DOHH2 (cell line): Measurements from ENCODE around the gene SMC1B.
A peak's percentile ranks its signal among the peaks of the same experiment; 100 is the strongest.

Source experiments
- H3F3A ChIP-seq: fragments of 200-600 bp; sonication (generic), shearing (Covaris generic); 2 replicates; pipeline ENCODE4 v1.6.0; 2016; ENCODE audit warnings: antibody characterized with exemption, mild to moderate bottlenecking; ENCODE audit not compliant: control insufficient read depth, insufficient read depth
- H3K27ac ChIP-seq: fragments of 200-600 bp; sonication (generic); 2 replicates; pipeline ENCODE4 v1.5.1; 2014; ENCODE audit warnings: low read depth, mild to moderate bottlenecking, low read length, moderate library complexity
- H3K27me3 ChIP-seq: fragments of 200-600 bp; sonication (generic); 2 replicates; pipeline ENCODE4 v1.6.1; 2014; ENCODE audit warnings: mild to moderate bottlenecking, low read length, mixed read lengths; ENCODE audit not compliant: control insufficient read depth
- H3K36me3 ChIP-seq: fragments of 200-600 bp; sonication (generic); 2 replicates; pipeline ENCODE4 v1.6.1; 2014; ENCODE audit warnings: mild to moderate bottlenecking, low read length, moderate library complexity, mixed read lengths; ENCODE audit not compliant: control insufficient read depth
- H3K4me1 ChIP-seq: fragments of 200-600 bp; sonication (generic); 2 replicates; pipeline ENCODE4 v1.6.1; 2014; ENCODE audit warnings: mild to moderate bottlenecking, low read length, mixed read lengths; ENCODE audit not compliant: control insufficient read depth
- H3K4me2 ChIP-seq: fragments of 200-600 bp; sonication (generic); 2 replicates; pipeline ENCODE4 v1.6.0; 2014; ENCODE audit warnings: mild to moderate bottlenecking, low read length, moderate library complexity
- H3K4me3 ChIP-seq: fragments of 200-600 bp; sonication (generic); 2 replicates; pipeline ENCODE4 v1.5.1; 2014; ENCODE audit warnings: mild to moderate bottlenecking, low read length, mixed read lengths
- H3K79me2 ChIP-seq: fragments of 200-600 bp; sonication (generic); 2 replicates; pipeline ENCODE4 v1.6.1; 2014; ENCODE audit warnings: mild to moderate bottlenecking, low read length, mixed read lengths; ENCODE audit not compliant: control insufficient read depth
- H3K9me2 ChIP-seq: fragments of 200-600 bp; sonication (generic); replicated peaks from 2 replicates; pipeline ENCODE4 v1.6.1; 2014; ENCODE audit warnings: mild to moderate bottlenecking, low read length, mixed read lengths; ENCODE audit not compliant: control insufficient read depth
- H3K9me3 ChIP-seq: fragments of 200-600 bp; sonication (generic); 2 replicates; pipeline ENCODE4 v1.6.1; 2014; ENCODE audit warnings: antibody characterized with exemption, low read length, mixed read lengths; ENCODE audit not compliant: control insufficient read depth, insufficient read depth
- H4K20me1 ChIP-seq: fragments of 200-600 bp; sonication (generic); 2 replicates; pipeline ENCODE4 v1.6.0; 2014; ENCODE audit warnings: low read depth, mild to moderate bottlenecking, antibody characterized with exemption, low read length, moderate library complexity; ENCODE audit not compliant: control insufficient read depth, insufficient read depth
- EZH2phosphoT487 ChIP-seq: fragments of 200-600 bp; sonication (generic); IDR thresholded peaks from 2 replicates; pipeline ENCODE4 v1.6.1; 2017; ENCODE audit warnings: borderline replicate concordance, mild to moderate bottlenecking, antibody characterized with exemption, low read length, moderate library complexity, mixed read lengths
- TF ChIP-seq, protein P1 (sequence below): fragments of 200-600 bp; sonication (generic); IDR thresholded peaks from one replicate; pipeline ENCODE4 v1.5.1; 2014; ENCODE audit warnings: antibody characterized with exemption, mild to moderate bottlenecking, low read depth, low read length; ENCODE audit not compliant: poor library complexity, severe bottlenecking

SMC1B gene, protein sequence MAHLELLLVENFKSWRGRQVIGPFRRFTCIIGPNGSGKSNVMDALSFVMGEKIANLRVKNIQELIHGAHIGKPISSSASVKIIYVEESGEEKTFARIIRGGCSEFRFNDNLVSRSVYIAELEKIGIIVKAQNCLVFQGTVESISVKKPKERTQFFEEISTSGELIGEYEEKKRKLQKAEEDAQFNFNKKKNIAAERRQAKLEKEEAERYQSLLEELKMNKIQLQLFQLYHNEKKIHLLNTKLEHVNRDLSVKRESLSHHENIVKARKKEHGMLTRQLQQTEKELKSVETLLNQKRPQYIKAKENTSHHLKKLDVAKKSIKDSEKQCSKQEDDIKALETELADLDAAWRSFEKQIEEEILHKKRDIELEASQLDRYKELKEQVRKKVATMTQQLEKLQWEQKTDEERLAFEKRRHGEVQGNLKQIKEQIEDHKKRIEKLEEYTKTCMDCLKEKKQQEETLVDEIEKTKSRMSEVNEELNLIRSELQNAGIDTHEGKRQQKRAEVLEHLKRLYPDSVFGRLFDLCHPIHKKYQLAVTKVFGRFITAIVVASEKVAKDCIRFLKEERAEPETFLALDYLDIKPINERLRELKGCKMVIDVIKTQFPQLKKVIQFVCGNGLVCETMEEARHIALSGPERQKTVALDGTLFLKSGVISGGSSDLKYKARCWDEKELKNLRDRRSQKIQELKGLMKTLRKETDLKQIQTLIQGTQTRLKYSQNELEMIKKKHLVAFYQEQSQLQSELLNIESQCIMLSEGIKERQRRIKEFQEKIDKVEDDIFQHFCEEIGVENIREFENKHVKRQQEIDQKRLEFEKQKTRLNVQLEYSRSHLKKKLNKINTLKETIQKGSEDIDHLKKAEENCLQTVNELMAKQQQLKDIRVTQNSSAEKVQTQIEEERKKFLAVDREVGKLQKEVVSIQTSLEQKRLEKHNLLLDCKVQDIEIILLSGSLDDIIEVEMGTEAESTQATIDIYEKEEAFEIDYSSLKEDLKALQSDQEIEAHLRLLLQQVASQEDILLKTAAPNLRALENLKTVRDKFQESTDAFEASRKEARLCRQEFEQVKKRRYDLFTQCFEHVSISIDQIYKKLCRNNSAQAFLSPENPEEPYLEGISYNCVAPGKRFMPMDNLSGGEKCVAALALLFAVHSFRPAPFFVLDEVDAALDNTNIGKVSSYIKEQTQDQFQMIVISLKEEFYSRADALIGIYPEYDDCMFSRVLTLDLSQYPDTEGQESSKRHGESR

DNA sequence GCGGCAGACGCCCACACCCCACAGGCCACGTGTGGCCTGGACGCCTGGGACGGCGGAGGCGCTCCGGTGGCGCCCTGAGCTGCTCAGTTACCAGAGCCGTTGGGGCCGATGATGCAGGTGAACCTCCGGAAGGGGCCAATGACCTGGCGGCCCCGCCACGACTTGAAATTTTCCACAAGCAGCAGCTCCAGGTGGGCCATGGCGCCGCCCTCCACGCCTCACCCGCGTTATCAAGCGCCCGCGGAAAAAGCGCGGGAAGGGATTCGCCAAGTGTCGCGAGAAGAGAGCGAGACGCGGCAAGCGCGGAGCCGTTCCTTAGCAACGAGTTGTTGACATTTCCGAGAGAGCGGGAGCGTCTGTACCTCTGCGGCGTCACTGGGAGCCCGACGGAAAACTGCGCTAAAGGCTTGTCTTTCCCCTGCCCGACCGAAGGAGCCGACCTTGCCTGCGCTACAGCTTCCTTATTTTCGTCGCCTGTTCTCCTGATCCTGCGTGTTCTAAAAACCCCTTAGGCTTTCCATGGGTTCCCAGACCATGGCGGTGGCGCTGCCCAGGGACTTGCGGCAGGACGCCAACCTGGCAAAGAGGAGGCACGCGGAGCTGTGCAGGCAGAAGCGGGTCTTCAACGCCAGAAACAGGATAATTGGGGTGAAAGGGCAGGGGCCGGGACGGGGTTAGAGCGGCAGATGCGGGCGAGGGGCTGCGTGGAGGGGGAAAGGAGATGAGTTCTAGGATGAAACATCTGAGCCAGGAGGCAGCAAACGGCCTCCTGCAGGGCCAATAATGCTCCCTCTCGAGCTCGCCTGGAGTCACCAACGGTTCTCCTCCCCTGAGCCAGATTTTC is at the start of gene SMC1B, which contains the start of gene RIBC2:
SMC1B (minus strand) TSS at position 232 of the 844 bp plus-strand sequence; CDS start at position 200, 32 bp downstream.
RIBC2 (plus strand) TSS at position 326 of the 844 bp plus-strand sequence; CDS start at position 520, 194 bp downstream.
- no peaks in the 10 kb centered on the region for H3K79me2 ChIP-seq
- H3K4me1 ChIP-seq: no peaks in the 10 kb centered on the region
- H3K36me3 ChIP-seq: no peaks in the 10 kb centered on the region
- TF ChIP-seq EZH2phosphoT487: no peak
- TF ChIP-seq, protein P1, sequence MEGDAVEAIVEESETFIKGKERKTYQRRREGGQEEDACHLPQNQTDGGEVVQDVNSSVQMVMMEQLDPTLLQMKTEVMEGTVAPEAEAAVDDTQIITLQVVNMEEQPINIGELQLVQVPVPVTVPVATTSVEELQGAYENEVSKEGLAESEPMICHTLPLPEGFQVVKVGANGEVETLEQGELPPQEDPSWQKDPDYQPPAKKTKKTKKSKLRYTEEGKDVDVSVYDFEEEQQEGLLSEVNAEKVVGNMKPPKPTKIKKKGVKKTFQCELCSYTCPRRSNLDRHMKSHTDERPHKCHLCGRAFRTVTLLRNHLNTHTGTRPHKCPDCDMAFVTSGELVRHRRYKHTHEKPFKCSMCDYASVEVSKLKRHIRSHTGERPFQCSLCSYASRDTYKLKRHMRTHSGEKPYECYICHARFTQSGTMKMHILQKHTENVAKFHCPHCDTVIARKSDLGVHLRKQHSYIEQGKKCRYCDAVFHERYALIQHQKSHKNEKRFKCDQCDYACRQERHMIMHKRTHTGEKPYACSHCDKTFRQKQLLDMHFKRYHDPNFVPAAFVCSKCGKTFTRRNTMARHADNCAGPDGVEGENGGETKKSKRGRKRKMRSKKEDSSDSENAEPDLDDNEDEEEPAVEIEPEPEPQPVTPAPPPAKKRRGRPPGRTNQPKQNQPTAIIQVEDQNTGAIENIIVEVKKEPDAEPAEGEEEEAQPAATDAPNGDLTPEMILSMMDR: no peak
- H3K27ac ChIP-seq: no peak within 1 kb of the TSS
- H4K20me1 ChIP-seq: no peaks in the 10 kb centered on the region
- H3K4me3 ChIP-seq: no peak within 1 kb of the TSS
- no peaks in the 10 kb centered on the region for H3K9me2 ChIP-seq
- no peaks in the 10 kb centered on the region; the same call in 1 of the 2 replicates for H3K27me3 ChIP-seq
- H3K9me3 ChIP-seq: no peaks in the 10 kb centered on the region
- no peak within 1 kb of the TSS for H3K4me2 ChIP-seq
- H3F3A ChIP-seq: no peaks in the 10 kb centered on the region

DNA sequence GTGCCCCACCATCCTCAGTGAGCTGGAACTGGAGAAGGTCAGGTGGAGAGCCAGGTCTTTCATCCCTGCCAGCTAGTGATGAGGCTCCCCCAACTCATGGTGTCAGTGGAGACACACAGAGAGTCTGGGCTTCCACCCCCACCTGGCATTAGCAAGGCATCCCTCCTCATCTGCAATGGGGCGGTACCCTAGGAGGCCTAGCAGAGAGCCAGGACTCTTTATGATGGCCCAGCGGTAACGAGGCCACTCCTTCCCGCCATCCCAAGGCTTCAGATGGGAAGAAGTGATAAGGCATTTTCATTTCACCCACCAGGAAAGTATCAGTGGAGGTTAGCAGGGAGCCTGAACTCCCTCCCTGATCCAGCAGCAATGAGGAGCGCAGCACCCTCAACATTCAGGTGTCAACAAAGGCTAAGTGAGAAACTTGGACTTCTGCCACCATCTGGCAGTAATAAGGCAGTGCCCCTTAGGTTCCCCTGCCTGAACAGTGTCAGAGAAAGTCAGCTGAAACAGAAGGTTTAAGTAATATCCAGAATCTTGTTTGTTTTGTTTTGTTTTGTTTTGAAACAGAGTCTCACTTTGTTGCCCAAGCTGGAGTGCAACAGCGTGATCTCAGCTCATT is 48.7 kb upstream of the SMC1B start:
- Histone ChIP-seq H4K20me1 (no peaks in the 10 kb centered on the region), H3K79me2 (no peaks in the 10 kb centered on the region), H3K9me2 (no peaks in the 10 kb centered on the region), H3K36me3 (no peaks in the 10 kb centered on the region), H3K4me2 (no peak overlapping the region), H3K4me1 (no peaks in the 10 kb centered on the region), H3K9me3 (no peaks in the 10 kb centered on the region), H3F3A (no peaks in the 10 kb centered on the region), H3K27ac (no peak overlapping the region), H3K27me3 (no peaks in the 10 kb centered on the region), H3K4me3 (no peak overlapping the region)
- TF ChIP-seq EZH2phosphoT487: no peak
- TF ChIP-seq, protein P1: peak; percentile 43
